IMR-90 (cell line): Measurements from ENCODE around the gene EAF1.

Experiments
- BHLHE40 ChIP-seq: fragments of 150-350 bp; IDR thresholded peaks from 2 replicates; pipeline ENCODE4 v1.6.1; 2016; ENCODE audit warnings: mild to moderate bottlenecking, low read depth, low read length
- CEBPB ChIP-seq: IDR thresholded peaks from 2 replicates; pipeline ENCODE4 v1.6.1; 2012; ENCODE audit warnings: low read depth, low read length, improper control_type of control experiment
- CTCF ChIP-seq: conservative IDR thresholded peaks from 2 replicates; pipeline ENCODE4 v1.5.1; 2012; ENCODE audit warnings: mild to moderate bottlenecking, low read depth, low read length, improper control_type of control experiment
- MAFK ChIP-seq: IDR thresholded peaks from 2 replicates; pipeline ENCODE4 v1.6.1; 2012; ENCODE audit warnings: low read depth, low read length, improper control_type of control experiment
- MXI1 ChIP-seq: IDR thresholded peaks from 2 replicates; pipeline ENCODE4 v1.6.1; 2012; ENCODE audit warnings: low read depth, mild to moderate bottlenecking, low read length, moderate library complexity, borderline replicate concordance
- POLR2A ChIP-seq: IDR thresholded peaks from 2 replicates; pipeline ENCODE4 v1.6.1; 2012; ENCODE audit warnings: mild to moderate bottlenecking, low read depth, low read length
- RCOR1 ChIP-seq: IDR thresholded peaks from 2 replicates; pipeline ENCODE4 v1.6.1; 2012; ENCODE audit warnings: mild to moderate bottlenecking, low read length, improper control_type of control experiment; ENCODE audit not compliant: insufficient replicate concordance
- RFX5 ChIP-seq: IDR thresholded peaks from 2 replicates; pipeline ENCODE4 v1.8.0; 2012; ENCODE audit warnings: low read depth, mild to moderate bottlenecking, low read length, moderate library complexity
- SMC3 ChIP-seq: fragments of 150-350 bp; IDR thresholded peaks from 2 replicates; pipeline ENCODE4 v1.6.1; 2016; ENCODE audit warnings: low read depth, mild to moderate bottlenecking, antibody characterized with exemption, low read length, moderate library complexity

DNA sequence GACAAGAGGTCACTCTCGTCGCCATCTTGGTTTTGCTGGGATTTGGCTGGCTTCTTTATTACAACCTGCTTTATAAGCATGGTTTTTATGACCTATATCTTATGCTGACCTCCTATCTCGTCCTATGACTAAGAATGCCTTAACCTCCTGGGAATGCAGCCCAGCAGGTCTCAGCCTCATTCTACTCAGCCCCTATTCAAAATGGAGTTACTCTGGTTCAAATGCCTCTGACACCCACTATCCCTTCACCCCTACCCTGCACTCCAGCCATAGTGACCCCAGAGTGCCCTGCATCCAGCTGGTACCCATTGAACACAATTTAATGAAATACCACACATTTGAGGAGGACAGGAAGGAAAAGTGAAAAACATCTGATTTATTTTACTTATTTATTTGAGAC, 23.4 kb upstream of the EAF1 start:
- TF ChIP-seq CTCF: no peak
- TF ChIP-seq RCOR1: no peak
- TF ChIP-seq POLR2A: no peak
- TF ChIP-seq RFX5: no peak
- TF ChIP-seq SMC3: no peak
- no peak for TF ChIP-seq MXI1
- TF ChIP-seq BHLHE40: no peak
- no peak for TF ChIP-seq MAFK
- TF ChIP-seq CEBPB: no peak
